B cell (primary cell): ENCODE results near the gene RCSD1.

Experiments used
- CTCF ChIP-seq: fragments of 200-600 bp; IDR thresholded peaks from one replicate; pipeline ENCODE4 v1.8.0; 2022; ENCODE audit warnings: antibody characterized with exemption, mild to moderate bottlenecking
- EZH2 ChIP-seq: IDR thresholded peaks from 2 replicates; pipeline ENCODE4 v1.6.1; 2012; ENCODE audit warnings: borderline replicate concordance, low read depth, mild to moderate bottlenecking, moderate library complexity, low read length; ENCODE audit not compliant: insufficient read depth, poor library complexity, severe bottlenecking

GRCh38 chr1:167670563-167670962 lies 40.5 kb downstream of the RCSD1 start:
- TF ChIP-seq CTCF (no peak), EZH2 (no peak)
